RCC 7860 (cell line): ENCODE data around the gene PPP2R1A.
"Not testable (repeated sequence)": the region's sequence is repeated elsewhere in the genome, so short reads cannot be mapped to it uniquely, and the experiment has no call there.

Source experiments
- DNase-seq: peaks from one replicate; pipeline ENCODE4 v3.0.0-alpha.2; 2015; ENCODE audit warnings: low spot score
- FAIRE-seq: peaks from 2 replicates; lab custom pipeline; 2012; peaks lifted over from hg19 to GRCh38; lab: Jason Lieb, UNC

PPP2R1A gene

DNA sequence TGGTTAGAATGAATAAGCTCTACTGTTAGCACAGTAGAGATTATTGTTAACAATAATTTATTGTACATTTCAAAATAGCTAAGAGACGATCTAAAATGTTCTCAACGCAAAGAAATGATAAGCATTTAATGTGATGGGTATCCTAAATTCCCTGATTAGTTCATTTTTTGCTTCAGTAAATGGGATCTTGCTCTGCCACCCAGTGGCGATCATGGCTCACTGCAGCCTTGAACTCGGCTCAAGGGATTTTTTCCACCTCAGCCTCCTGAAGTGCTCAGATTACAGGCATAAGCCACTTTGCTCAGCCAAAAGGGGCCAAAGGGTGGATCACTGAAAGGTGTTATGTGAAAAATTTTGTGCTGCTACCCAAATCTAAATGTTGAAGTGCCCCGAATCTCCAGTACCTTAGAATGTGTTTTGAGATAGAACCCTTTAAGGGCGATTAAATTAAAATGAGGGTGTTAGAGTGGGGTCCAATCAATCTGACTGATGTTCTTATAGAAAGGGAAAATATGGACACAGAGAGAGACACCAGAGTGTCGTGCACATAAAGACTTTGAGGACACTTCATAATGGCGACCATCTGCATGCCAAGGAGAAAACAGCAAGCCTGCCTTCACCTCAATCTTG lies 48.0 kb downstream of the PPP2R1A start:
- FAIRE-seq: peak; percentile 72
- peak; percentile 30 for DNase-seq

GRCh38 chr19:52244021-52244420 lies 54.2 kb downstream of the PPP2R1A start:
- no peak for FAIRE-seq
- DNase-seq: no peak

DNA sequence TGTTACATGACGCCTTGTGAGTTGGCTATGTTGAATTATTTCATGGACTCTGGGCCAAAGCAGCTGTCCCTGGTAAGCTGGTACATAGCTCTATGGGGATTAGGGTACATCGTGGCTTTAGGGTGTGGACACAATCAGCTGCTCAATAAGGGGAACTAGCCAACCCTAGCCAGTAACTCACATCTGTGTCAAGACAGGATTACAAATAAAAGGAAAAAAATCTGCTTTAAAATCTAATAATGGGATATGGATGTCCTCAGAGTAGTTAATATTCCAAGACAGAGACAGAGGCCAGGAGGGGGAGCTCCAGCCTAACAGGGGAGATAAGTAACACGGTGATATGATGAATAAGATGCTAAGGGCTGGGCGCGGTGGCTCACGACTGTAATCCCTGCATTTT lies 58.4 kb downstream of the PPP2R1A start:
- FAIRE-seq (no peak), DNase-seq (no peak)

GRCh38 chr19:52258426-52258825 lies 68.6 kb downstream of the PPP2R1A start:
- FAIRE-seq: no peak

DNA sequence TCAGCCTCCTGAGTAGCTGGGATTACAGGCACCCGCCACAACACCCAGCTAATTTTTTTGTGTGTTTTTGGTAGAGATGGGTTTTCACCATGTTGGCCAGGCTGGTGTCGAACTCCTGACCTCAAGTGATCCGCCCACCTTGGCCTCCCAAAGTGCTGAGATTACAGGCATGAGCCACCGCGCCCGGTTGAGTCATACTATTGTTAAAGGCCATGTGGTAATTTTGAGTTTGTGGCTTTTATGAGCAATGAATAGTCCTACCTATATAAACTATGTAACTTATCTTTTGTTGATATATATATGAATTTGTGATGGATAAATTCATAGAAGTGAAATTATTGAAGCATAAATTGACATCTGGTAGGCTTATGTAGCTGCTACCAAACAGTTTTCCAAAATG lies 75.7 kb downstream of the PPP2R1A start:
- DNase-seq, FAIRE-seq: not testable (repeated sequence)

More at GRCh38 chr19:52258426-52258825, 68.6 kb downstream of the PPP2R1A start:
- no peak for DNase-seq

GRCh38 chr19:52269338-52270261 lies 79.7 kb downstream of the PPP2R1A start, which contains the start of gene ZNF766:
Gene ZNF766 (plus strand): TSS chr19:52269587. CDS start chr19:52269614, 27 bp downstream.
- FAIRE-seq (peak; percentile 58), DNase-seq (peak; percentile 84)

GRCh38 chr19:52270266-52270885 lies 80.5 kb downstream of the PPP2R1A start:
- no peak for FAIRE-seq
- DNase-seq: no peak

DNA sequence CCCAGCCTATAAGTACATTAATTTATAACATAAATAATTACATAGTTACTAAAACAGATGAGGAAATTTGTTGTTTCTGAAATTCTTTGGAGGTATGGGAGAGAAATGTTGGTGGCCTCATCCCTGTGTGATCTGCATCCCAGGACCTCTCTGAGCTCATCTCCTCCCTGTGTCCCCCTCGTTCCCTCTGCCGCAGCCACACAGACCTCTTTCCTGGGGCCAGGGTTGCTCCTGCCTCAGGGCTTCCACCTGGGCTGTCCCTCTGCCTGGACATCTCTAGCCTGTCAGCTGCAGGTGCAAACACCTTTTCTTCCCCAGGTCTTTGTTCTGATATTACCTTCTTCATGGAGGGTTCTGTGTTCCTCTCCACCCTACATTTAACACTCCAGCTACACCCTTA lies 83.4 kb downstream of the PPP2R1A start:
- no peak for DNase-seq
- no peak for FAIRE-seq

DNA sequence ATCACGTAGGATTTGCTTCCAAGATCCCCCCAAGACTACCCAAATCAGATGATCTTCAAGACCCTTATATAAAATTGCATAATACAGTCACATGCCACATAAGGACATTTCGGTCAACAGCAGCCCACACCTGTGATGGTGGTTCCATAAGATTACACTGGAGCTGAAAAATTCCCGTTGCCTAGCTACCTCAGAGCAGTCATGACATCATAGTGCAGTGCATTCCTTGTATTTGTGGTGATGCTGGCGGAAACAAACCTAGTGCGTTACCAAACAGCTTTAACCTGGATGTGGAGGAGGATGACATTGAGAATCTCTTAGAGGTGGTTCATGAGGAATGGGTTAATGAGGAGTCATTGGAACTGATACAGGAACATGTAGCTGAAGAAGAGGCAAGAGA lies 84.3 kb downstream of the PPP2R1A start:
- no peak for DNase-seq
- FAIRE-seq: no peak

DNA sequence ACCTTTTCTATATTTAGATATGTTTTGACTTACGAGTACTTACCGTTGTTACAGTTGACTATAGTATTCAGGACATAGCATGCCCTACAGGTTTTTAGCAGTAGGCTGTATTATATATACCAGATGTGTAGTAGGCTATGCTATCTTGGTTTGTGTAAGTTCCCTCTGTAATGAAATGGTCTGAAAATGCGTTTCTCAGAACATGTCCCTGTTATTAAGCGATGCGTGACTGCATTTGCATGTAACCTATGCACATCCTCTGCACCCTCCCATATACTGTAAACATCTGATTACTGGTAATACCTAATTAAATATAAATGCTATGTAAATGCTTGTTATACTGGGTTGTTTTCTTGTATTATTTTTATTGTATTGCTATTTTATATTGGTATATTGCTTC lies 86.1 kb downstream of the PPP2R1A start:
- FAIRE-seq: no peak
- no peak for DNase-seq

DNA sequence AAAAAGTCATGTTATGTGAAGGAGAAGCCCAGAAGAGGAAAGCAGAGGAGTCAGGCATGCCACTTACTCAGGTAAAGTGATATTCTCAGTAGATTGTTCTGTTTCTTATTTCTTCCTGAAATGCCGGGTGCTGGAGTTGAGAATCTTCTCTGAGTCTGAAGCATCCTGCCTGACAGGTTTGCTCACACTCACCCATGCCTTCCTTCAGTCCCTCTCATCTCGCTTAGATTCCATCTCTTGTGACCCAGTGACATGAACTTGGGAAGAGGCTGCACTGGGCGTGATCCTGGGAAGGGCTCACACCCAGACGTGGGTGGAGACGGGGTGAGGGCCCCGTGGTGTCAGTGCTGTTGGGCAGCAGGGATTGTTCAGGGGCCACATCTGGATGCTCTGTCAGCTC lies 87.6 kb downstream of the PPP2R1A start:
- DNase-seq (no peak), FAIRE-seq (no peak)
